GM18526 (cell line): Measurements from ENCODE around the gene SEMA6D.

ENCODE experiments used
- POLR2A ChIP-seq: IDR thresholded peaks from 3 replicates; pipeline ENCODE4 v1.6.1; 2011; ENCODE audit not compliant: insufficient read length; ENCODE audit errors: extremely low read depth

SEMA6D gene

DNA sequence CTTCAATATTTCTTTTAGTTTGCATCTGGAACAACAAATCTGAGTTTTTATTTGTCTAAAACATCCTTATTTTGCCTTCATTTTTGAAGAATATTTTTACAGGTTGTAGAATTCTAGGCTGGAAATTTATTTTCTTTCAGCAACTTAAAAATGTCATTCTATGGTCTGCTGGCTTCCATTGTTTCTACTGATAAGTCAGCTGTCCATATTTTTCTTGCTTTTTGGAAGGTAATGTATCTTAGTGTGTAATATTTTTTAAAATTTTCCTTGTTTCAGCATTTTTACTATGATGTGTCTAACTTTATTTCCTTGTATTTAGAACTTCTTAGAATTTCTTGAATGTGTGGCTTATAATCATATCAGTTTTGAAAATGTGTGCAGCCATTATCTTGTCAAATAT lies 37.0 kb downstream of the SEMA6D start:
- TF ChIP-seq POLR2A, result no peak

DNA sequence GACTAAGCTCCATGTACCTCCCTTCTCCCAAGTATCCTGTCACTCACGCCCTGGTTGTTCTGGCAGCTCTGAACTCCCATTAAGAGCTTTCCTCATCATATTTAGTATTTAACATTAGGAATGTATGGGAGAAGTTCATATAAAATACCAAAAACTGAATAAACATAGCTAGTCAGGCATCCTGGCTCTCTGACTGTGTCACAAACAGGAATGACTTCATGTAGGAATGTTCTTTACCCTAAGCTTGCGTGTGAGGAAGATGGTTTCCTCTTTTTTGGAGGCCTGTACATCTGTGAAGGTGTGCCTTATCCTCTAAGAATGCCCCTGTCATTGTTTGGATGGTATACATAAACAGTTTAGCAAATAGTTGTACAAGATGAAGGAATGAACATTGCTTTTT lies 38.6 kb downstream of the SEMA6D start:
- TF ChIP-seq POLR2A, result no peak

GRCh38 chr15:47756872-47757271 lies 39.6 kb downstream of the SEMA6D start:
- no peak for TF ChIP-seq POLR2A

DNA sequence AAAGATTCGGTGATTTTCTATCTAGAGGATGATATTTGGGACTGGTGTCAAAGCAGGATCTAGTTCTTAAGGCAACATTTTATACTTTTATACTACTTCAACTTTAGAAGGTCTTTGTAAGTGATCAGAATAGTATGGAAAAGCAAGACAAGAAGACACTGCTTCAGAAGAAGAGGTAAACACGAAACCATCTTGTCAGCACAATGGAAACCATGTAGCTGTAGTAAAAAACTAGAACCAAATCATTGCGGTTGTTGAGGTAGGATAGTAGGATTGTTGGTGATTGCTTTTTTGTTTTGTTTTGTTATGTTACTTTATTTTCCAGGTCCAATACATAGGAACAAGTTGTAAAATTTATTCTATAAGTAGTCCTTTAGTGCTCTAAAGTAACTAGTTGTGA lies 40.0 kb downstream of the SEMA6D start:
- no peak for TF ChIP-seq POLR2A

- TF ChIP-seq POLR2A, result no peak
Measured at GRCh38 chr15:47762621-47763020, 45.3 kb downstream of the SEMA6D start.

GRCh38 chr15:47764666-47765065 lies 47.4 kb downstream of the SEMA6D start:
- no peak for TF ChIP-seq POLR2A

- TF ChIP-seq POLR2A, result no peak
Measured at GRCh38 chr15:47766406-47766805, 49.1 kb downstream of the SEMA6D start.

DNA sequence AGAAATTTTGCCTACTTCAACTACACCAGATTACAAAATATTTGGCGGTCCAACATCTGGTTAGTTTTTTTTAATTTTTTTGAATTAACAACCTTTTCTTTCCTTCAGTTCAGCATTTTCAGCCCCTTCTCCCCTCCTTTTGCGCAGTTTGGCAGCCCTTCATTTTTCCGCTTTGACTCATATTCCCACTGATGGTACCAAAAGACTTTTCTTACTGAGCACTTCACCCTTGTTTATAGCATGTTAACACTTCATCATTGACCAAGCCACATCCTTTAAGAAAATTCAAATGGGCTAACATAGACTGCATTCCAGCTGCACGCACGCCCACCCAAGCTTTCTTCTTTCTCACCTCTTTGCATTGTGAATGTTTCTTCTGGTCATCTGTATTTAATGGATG lies 49.7 kb downstream of the SEMA6D start:
- TF ChIP-seq POLR2A, result no peak

- TF ChIP-seq POLR2A, result no peak
Measured at GRCh38 chr15:47768735-47769134, 51.4 kb downstream of the SEMA6D start.

- TF ChIP-seq POLR2A, result no peak
Measured at GRCh38 chr15:47769166-47769565, 51.9 kb downstream of the SEMA6D start.

GRCh38 chr15:47773143-47773542 lies 55.8 kb downstream of the SEMA6D start:
- no peak for TF ChIP-seq POLR2A

- TF ChIP-seq POLR2A, result no peak
Measured at GRCh38 chr15:47778263-47778770, 61.0 kb downstream of the SEMA6D start.

DNA sequence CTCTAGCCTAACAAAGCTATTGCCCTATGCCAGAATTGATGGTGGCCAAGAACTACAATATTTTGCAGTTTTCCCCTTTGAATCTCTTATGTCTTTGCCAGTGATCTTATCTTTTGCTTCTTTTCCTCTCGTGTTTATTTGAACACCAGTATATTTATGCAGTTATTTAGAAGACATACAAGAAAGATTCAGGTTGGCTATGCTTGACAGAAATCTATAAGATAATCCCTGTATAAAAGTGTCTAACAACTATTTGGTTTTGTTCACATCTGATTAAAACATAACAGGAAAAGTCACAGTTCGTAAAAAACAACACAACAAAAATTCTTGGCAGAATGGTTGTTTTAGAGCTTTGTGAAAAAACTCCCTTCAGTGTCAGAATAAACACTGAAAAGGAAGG lies 63.7 kb downstream of the SEMA6D start:
- TF ChIP-seq POLR2A, result no peak

DNA sequence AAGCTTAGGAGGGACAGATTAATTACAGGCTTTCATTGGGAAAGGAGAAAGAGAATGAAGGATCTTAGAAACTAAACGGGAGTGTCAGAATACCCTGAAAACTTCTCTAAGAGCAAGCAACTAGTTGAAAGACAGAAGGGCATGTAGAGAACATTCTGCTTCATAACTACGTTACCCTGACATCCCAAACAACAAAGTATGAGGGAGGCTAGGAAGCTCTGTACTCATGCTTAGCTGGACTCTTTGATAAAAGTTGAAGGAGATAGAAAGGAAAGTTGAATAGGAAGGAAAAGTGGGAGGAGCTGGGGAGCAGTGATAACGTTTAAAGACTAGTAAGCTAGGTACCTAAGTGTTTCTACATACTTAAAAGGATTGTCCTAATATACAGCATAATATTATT lies 64.2 kb downstream of the SEMA6D start:
- TF ChIP-seq POLR2A, result no peak

- TF ChIP-seq POLR2A, result no peak
Measured at GRCh38 chr15:47784820-47785219, 67.5 kb downstream of the SEMA6D start.

DNA sequence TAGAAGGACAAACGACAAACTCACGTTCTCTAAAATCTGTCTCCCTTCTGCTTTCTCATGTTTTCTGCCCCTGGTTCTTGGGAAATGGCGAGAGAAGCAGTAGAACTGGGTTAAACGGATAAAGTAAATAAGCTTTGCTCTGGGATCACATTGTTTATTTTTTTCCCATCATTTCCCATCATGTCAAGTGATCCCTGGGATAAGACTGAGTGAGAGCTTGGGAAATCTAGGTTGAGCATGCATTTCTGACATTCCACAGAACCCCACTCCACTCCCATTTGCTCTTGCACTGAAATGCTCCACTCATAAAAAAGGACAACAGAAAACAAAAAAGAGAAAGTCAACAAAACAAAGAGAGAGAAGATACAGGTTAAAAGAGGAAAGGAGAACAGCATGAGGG lies 69.1 kb downstream of the SEMA6D start:
- TF ChIP-seq POLR2A, result no peak

- TF ChIP-seq POLR2A, result no peak
Measured at GRCh38 chr15:47787875-47788274, 70.6 kb downstream of the SEMA6D start.

- no peak for TF ChIP-seq POLR2A
Measured at GRCh38 chr15:47788685-47789084, 71.4 kb downstream of the SEMA6D start.

- TF ChIP-seq POLR2A, result no peak
Measured at GRCh38 chr15:47791161-47791560, 73.9 kb downstream of the SEMA6D start.

DNA sequence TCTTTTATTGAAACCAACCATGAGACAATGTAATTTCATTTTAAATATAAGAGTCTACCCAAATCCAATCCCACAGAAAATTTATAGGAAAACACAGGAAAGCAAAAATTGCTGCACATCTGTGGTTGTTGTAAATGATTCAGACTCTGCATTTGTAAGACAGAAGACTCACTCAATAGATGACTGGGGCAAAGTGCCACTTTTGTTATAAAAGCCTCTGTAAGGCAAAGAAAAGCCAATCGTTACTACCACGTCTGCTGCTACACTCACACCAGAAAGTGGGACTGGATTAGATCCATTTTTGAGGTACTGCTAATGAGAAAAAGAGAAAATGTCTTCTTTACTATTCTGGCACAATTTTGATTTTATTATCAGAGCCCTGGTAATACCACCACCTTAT lies 74.9 kb downstream of the SEMA6D start:
- TF ChIP-seq POLR2A, result no peak
